Measurements from ENCODE around the gene PEMT. TPM values are rescaled to one million over a fixed set of nuclear protein-coding genes. Genes with fewer than 3 reads are reported as not detected.

The PEMT gene
- total RNA-seq, 4 donors from 2014 or later, result 52.5 to 76.1 (median 62.6) TPM

DNA sequence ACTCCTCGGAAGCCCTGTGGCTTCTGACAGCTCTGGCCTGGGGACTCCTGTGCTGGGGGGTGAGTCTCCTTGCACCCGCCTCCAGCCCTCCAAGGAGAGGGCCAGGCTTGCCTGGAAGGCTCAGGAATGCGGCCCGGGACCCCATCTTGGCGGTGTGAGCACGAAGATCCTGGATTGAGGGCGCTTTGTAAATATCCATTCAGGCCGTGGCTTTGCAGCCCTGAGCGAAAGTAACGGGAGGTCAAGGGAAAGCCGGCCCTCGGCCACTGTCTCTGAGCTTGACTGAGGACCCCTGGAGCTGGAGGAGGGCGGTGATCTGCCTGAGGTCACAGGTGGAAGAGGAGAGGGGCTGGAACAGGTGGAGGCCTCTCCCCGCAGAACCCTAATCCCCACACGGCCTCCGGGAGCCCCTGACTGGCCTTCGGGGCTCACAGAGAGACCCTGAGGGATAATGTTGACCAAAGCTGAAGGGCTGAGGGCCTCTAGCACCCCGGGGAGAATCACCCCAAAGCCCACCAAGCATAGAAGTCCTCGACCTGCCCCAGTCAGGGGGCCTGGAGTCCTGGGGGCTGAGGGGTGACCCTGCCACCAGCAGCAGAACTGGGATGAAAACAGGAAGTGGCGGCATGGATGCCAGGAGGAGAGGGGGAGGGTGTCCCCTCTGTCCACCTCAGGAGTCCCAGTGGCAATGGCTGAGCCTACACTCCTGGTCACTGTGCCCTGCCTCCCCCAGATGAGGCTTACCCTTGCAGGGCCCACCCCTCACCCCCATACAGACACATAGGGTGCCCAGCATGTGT is 87.0 kb downstream of the PEMT start:
- no peak for DNase-seq
- TF ChIP-seq POLR2A (IDR thresholded peaks at IDR 0.05), result no peak
- TF ChIP-seq, protein P1, sequence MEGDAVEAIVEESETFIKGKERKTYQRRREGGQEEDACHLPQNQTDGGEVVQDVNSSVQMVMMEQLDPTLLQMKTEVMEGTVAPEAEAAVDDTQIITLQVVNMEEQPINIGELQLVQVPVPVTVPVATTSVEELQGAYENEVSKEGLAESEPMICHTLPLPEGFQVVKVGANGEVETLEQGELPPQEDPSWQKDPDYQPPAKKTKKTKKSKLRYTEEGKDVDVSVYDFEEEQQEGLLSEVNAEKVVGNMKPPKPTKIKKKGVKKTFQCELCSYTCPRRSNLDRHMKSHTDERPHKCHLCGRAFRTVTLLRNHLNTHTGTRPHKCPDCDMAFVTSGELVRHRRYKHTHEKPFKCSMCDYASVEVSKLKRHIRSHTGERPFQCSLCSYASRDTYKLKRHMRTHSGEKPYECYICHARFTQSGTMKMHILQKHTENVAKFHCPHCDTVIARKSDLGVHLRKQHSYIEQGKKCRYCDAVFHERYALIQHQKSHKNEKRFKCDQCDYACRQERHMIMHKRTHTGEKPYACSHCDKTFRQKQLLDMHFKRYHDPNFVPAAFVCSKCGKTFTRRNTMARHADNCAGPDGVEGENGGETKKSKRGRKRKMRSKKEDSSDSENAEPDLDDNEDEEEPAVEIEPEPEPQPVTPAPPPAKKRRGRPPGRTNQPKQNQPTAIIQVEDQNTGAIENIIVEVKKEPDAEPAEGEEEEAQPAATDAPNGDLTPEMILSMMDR (IDR thresholded peaks at IDR 0.05), result no peak
- 78 to 83% methylated on average over 20 of the region's 20 CpGs for WGBS, 2 donors
- Histone ChIP-seq H3K9me3 (no peaks in the 10 kb centered on the region), H3K36me3 (no peaks in the 10 kb centered on the region), H3K27me3 (no peaks in the 10 kb centered on the region), H3K27ac (no peak overlapping the region), H3K4me3 (replicated peaks in 1 of 3) (no peak overlapping the region), H3K4me1 (no peaks in the 10 kb centered on the region)
- intact Hi-C loops (cut with DNase I), result loop anchor here (5.0 kb wide), 1 partner anchor 133 kb away; no protein-coding TSS in a partner anchor

DNA sequence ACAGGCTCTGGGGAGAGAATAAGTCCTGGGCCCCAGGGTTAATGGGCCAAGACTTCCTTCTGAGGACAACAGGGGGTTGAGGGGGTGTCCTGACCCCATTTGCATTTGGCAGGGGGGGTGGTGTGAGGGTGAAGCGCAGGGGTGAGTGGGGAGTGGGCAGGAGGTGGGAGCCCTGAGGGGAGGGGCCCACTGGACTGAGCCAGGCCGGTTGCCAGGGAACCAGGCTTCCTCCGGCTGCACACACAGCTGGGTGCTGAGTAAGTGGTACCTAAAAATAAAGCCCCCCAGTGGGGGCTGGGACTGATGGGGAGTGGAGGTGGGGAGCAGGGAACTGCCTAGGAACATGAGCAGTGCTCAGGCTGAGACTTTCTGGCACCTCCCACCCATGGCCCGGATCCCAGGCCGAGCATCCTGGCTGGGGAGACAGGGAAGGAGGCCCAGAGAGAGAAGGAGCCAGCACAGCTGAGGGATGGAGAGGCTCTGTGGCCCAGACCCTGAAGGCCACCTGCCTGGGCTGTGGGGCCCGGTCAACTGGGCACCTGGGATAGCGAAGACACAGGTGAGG is 87.9 kb downstream of the PEMT start:
- no peaks in the 10 kb centered on the region for H3K9me3 ChIP-seq
- H3K27me3 ChIP-seq, result no peaks in the 10 kb centered on the region
- no peak overlapping the region for H3K4me3 ChIP-seq (replicated peaks in 1 of 3)
- no peak overlapping the region for H3K27ac ChIP-seq
- no peak for DNase-seq
- H3K36me3 ChIP-seq, result no peaks in the 10 kb centered on the region
- intact Hi-C loops (cut with DNase I), result loop anchor here (5.0 kb wide), 1 partner anchor 134 kb away; no protein-coding TSS in a partner anchor
- WGBS, 2 donors, result 60 to 72% methylated on average over 7 of the region's 7 CpGs
- H3K4me1 ChIP-seq, result no peaks in the 10 kb centered on the region
- no peak for TF ChIP-seq POLR2A (IDR thresholded peaks at IDR 0.05)
- TF ChIP-seq, protein P1 (IDR thresholded peaks at IDR 0.05), result no peak

DNA sequence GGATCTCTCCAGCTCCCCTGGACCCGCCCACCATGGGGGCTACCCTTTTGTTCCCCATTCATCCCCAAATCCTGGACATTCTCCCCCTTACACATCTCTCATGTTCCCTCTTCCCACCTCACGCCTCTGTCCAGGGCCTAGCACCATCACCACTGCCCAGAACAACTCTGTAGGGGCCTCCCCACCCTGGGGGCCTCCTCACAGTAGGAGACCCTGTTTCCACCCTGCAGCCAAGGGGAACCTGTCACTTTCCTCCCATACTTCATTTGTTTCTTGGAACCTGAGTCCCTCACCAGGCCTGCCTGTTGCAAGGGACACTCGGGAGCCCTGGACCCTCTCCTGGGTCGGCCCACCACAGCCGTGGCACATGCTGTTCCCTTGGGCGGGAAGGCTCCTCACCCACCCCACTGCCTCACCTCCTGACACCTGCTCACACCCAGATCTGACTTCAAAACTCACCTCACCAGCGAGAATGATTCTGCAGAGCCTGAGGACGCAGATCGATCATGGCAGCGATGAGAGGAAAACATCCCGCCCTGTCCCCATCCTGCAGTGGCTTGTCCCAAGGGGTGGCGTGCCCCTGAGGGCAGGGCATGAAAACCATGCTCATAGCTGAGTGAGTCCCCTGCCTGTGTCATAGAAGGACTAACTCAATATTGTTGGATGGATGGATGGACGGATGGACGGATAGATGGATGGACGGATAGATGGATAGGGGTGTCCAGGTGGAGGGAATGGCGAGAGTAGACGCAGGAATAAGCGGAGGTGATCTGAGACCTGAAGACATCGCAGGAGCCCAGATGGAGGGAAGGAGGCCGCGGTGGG is 88.6 kb downstream of the PEMT start:
- intact Hi-C loops (cut with DNase I), result loop anchor here (5.0 kb wide), 1 partner anchor 134 kb away; no protein-coding TSS in a partner anchor
- no peak for DNase-seq
- WGBS, 2 donors, result 93 to 94% methylated on average over 21 of the region's 21 CpGs

DNA sequence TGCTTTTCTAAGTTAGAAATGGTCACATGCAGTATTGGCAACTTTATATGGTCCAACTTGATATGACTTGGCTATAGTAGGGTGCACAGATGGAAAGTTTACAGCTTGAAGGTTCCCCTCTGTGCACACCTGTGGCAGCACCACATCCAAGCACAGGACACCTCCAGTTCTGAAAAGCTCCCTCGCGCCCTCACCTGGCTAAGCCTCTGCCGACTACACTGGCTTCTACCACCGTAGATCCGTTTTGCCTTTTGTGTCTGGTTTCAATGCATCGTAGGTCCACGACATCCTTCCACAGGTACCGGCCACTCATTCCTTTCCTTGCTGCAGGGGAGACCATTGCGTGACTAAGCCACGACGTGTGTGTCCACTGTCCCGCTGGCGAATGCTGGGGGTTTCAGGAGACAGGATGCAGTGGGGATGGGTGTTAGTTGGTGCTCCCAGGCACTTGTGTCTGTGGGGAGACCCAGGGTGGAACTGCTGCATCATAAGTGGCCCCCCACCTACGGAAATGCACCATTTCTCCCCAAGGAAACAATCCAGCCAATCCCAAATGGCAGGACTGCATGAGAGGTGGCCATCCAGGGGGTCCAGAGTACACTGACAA is 90.4 kb downstream of the PEMT start:
- DNase-seq, result no peak
- Histone ChIP-seq H3K36me3 (no peaks in the 10 kb centered on the region), H3K27me3 (no peaks in the 10 kb centered on the region), H3K4me3 (replicated peaks in 1 of 3) (no peak overlapping the region), H3K9me3 (no peaks in the 10 kb centered on the region), H3K4me1 (peaks cover 3 to 5% of the 10 kb centered on the region in 2 donors), H3K27ac (no peak overlapping the region)
- TF ChIP-seq, protein P1 (IDR thresholded peaks at IDR 0.05), result no peak
- no peak for TF ChIP-seq POLR2A (IDR thresholded peaks at IDR 0.05)
- intact Hi-C loops (cut with DNase I), result loop anchor here (5.0 kb wide), 1 partner anchor 136 kb away; no protein-coding TSS in a partner anchor
- 67 to 69% methylated on average over 14 of the region's 14 CpGs for WGBS, 2 donors

More for the DNA sequence above, 88.6 kb downstream of the PEMT start:
- TF ChIP-seq POLR2A (IDR thresholded peaks at IDR 0.05), result no peak
- TF ChIP-seq, protein P1 (IDR thresholded peaks at IDR 0.05), result no peak
- Histone ChIP-seq H3K4me1 (no peaks in the 10 kb centered on the region), H3K4me3 (replicated peaks in 1 of 3) (no peak overlapping the region), H3K36me3 (no peaks in the 10 kb centered on the region), H3K27ac (no peak overlapping the region), H3K27me3 (no peaks in the 10 kb centered on the region), H3K9me3 (no peaks in the 10 kb centered on the region)
